H1 (cell line): ENCODE measurements around the gene ANKS1B. TPM values are rescaled to one million over a fixed set of nuclear protein-coding genes. Genes with fewer than 3 reads are reported as not detected.

ENCODE experiments used
- CTCF ChIA-PET: fragments of 300-600 bp; sonication (Branson Sonifier 250); formaldehyde crosslinking; loops from one replicate; lab custom pipeline; 2021; ENCODE audit not compliant: partially characterized antibody; lab: Charles Lee
- POLR2A ChIA-PET: fragments of 300-600 bp; sonication (Branson Sonifier 250); formaldehyde crosslinking; loops from one replicate; lab custom pipeline; 2021; ENCODE audit warnings: inconsistent platforms; ENCODE audit not compliant: partially characterized antibody; lab: Charles Lee
- DNase-seq, 2 experiments: peaks; one replicate each; pipeline versions ENCODE4 v3.0.0 to v3.0.0-alpha.2; 2010 to 2022; ENCODE audit warnings: low spot score in 2 of 2, low read depth in 1 of 2, mixed read lengths in 1 of 2
- FAIRE-seq: peaks from 2 replicates; lab custom pipeline; 2011; peaks lifted over from hg19 to GRCh38; lab: Jason Lieb, UNC
- H2AFZ ChIP-seq: 2 replicates; pipeline ENCODE4 v1.8.1; 2012; ENCODE audit warnings: low read length, inconsistent platforms
- H2AK5ac ChIP-seq: 2 replicates; pipeline ENCODE4 v1.6.1; 2013; ENCODE audit warnings: low read depth, low read length
- H2BK120ac ChIP-seq: replicated peaks from 2 replicates; pipeline ENCODE3; 2013; ENCODE audit warnings: low read depth, low read length, inconsistent platforms
- H2BK12ac ChIP-seq: 2 replicates; pipeline ENCODE4 v1.6.1; 2013; ENCODE audit warnings: low read depth, low read length
- H2BK15ac ChIP-seq: 2 replicates; pipeline ENCODE4 v1.6.1; 2013; ENCODE audit warnings: low read length
- H2BK20ac ChIP-seq: 2 replicates; pipeline ENCODE4 v1.6.1; 2013; ENCODE audit warnings: low read length
- H2BK5ac ChIP-seq: 2 replicates; pipeline ENCODE4 v1.6.1; 2013; ENCODE audit warnings: low read depth, low read length
- H3K14ac ChIP-seq: 2 replicates; pipeline ENCODE4 v1.6.1; 2013; ENCODE audit warnings: inconsistent platforms; ENCODE audit not compliant: insufficient read length
- H3K18ac ChIP-seq: 2 replicates; pipeline ENCODE4 v1.6.1; 2013; ENCODE audit warnings: low read length; ENCODE audit errors: extremely low read depth
- H3K23ac ChIP-seq: 2 replicates; pipeline ENCODE4 v1.6.1; 2013; ENCODE audit warnings: inconsistent platforms; ENCODE audit not compliant: insufficient read length
- H3K23me2 ChIP-seq: 2 replicates; pipeline ENCODE4 v1.6.1; 2013; ENCODE audit warnings: low read depth, low read length
- H3K27ac ChIP-seq: 2 replicates; pipeline ENCODE4 v1.6.1; 2011; ENCODE audit warnings: low read depth, low read length, inconsistent platforms
- H3K27me3 ChIP-seq, 4 experiments: replicated peaks in 1 of 4; 1 replicate in 1 of 4; 2 replicates in 3 of 4; pipeline versions ENCODE4 v1.6.1 to v1.8.1; 2011 to 2013; ENCODE audit warnings: low read length in 3 of 4, mild to moderate bottlenecking in 3 of 4, inconsistent platforms in 2 of 4, mixed read lengths in 2 of 4, moderate library complexity in 1 of 4; ENCODE audit not compliant: control insufficient read depth in 3 of 4, insufficient read depth in 3 of 4; ENCODE audit errors: extremely low read depth in 1 of 4
- H3K36me3 ChIP-seq, 4 experiments: 2 replicates each; pipeline versions ENCODE4 v1.6.1 to v1.8.1; 2011 to 2013; ENCODE audit warnings: mild to moderate bottlenecking in 4 of 4, low read length in 3 of 4, moderate library complexity in 2 of 4, control low read depth in 1 of 4, inconsistent platforms in 1 of 4; ENCODE audit not compliant: insufficient read depth in 4 of 4, control insufficient read depth in 2 of 4
- H3K4ac ChIP-seq: replicated peaks from 2 replicates; pipeline ENCODE3; 2013; ENCODE audit warnings: low read length, low read depth, mixed read lengths, inconsistent platforms; ENCODE audit not compliant: insufficient read length
- H3K4me1 ChIP-seq, 4 experiments: replicated peaks in 1 of 4; 1 replicate in 1 of 4; 2 replicates in 3 of 4; pipeline versions ENCODE4 v1.6.1 to v1.8.1; 2011 to 2013; ENCODE audit warnings: low read length in 3 of 4, inconsistent platforms in 2 of 4, mixed read lengths in 1 of 4; ENCODE audit not compliant: insufficient read depth in 4 of 4, control insufficient read depth in 3 of 4
- H3K4me2 ChIP-seq, 2 experiments: 2 replicates each; pipeline versions ENCODE4 v1.6.1 to v1.8.1; 2011 to 2013; ENCODE audit warnings: low read depth in 2 of 2, low read length in 2 of 2, control low read depth in 1 of 2, inconsistent platforms in 1 of 2, mild to moderate bottlenecking in 1 of 2; ENCODE audit not compliant: insufficient read depth in 1 of 2
- H3K4me3 ChIP-seq, 4 experiments: fragments of 200-600, 300-600 bp in 1 of 4; sonication (generic), shearing (Covaris generic), sonication (Bioruptor Twin) in 1 of 4; 2 replicates each; pipeline versions ENCODE4 v1.5.1 to v1.8.1; 2011 to 2016; ENCODE audit warnings: low read length in 4 of 4, low read depth in 3 of 4, control low read depth in 2 of 4, inconsistent platforms in 2 of 4, mild to moderate bottlenecking in 2 of 4, mixed read lengths in 1 of 4, moderate library complexity in 1 of 4; ENCODE audit not compliant: insufficient read depth in 2 of 4; ENCODE audit errors: extremely low read depth in 1 of 4
- H3K56ac ChIP-seq: replicated peaks from 2 replicates; pipeline ENCODE3; 2013; ENCODE audit warnings: low read depth, mild to moderate bottlenecking, mixed read lengths, low read length, inconsistent platforms; ENCODE audit not compliant: insufficient read length
- H3K79me1 ChIP-seq: 2 replicates; pipeline ENCODE4 v1.6.1; 2013; ENCODE audit warnings: low read depth, low read length, control low read depth
- H3K79me2 ChIP-seq, 2 experiments: 2 replicates each; pipeline versions ENCODE4 v1.6.1 to v1.8.1; 2012 to 2013; ENCODE audit warnings: low read length in 2 of 2, mild to moderate bottlenecking in 2 of 2, inconsistent platforms in 1 of 2; ENCODE audit not compliant: insufficient read depth in 2 of 2, control insufficient read depth in 1 of 2
- H3K9ac ChIP-seq, 4 experiments: replicated peaks in 1 of 4; 1 replicate in 1 of 4; 2 replicates in 3 of 4; pipeline versions ENCODE4 v1.6.1 to v1.8.1; 2011 to 2013; ENCODE audit warnings: low read depth in 3 of 4, low read length in 3 of 4, control low read depth in 2 of 4, mild to moderate bottlenecking in 2 of 4, moderate library complexity in 2 of 4, inconsistent platforms in 1 of 4; ENCODE audit errors: extremely low read depth in 1 of 4
- H3K9me3 ChIP-seq, 2 experiments: 2 replicates each; pipeline versions ENCODE4 v1.6.1 to v1.8.1; 2012 to 2013; ENCODE audit warnings: mild to moderate bottlenecking in 2 of 2, moderate library complexity in 2 of 2, control low read depth in 1 of 2, inconsistent platforms in 1 of 2, low read depth in 1 of 2, low read length in 1 of 2, mixed read lengths in 1 of 2; ENCODE audit not compliant: insufficient read depth in 2 of 2
- H4K20me1 ChIP-seq, 2 experiments: replicated peaks in 1 of 2; 2 replicates each; pipeline versions ENCODE3 to v1.8.1; 2011 to 2013; ENCODE audit warnings: inconsistent platforms in 2 of 2, low read length in 2 of 2, mild to moderate bottlenecking in 1 of 2; ENCODE audit not compliant: insufficient read depth in 2 of 2, control insufficient read depth in 1 of 2
- H4K5ac ChIP-seq: 2 replicates; pipeline ENCODE4 v1.6.1; 2013; ENCODE audit warnings: low read length, low read depth, mixed read lengths, inconsistent platforms; ENCODE audit not compliant: insufficient read length
- H4K8ac ChIP-seq: 2 replicates; pipeline ENCODE4 v1.8.0; 2013; ENCODE audit warnings: mild to moderate bottlenecking, moderate library complexity, low read length, inconsistent platforms; ENCODE audit not compliant: insufficient read depth; ENCODE audit errors: extremely low read depth
- H4K91ac ChIP-seq: replicated peaks from 2 replicates; pipeline ENCODE3; 2013; ENCODE audit warnings: low read length, mixed read lengths, inconsistent platforms; ENCODE audit not compliant: insufficient read length
- ASH2L ChIP-seq: fragments of 200-600, 300-600 bp; sonication (generic); IDR thresholded peaks from one replicate; pipeline ENCODE4 v1.7.1; 2017; ENCODE audit warnings: low read length
- NANOG ChIP-seq: IDR thresholded peaks from 2 replicates; pipeline ENCODE4 v1.6.1; 2011; ENCODE audit warnings: low read length, low read depth, mild to moderate bottlenecking, inconsistent platforms; ENCODE audit not compliant: insufficient read depth, poor library complexity, severe bottlenecking
- TAF7 ChIP-seq: optimal IDR thresholded peaks from 2 replicates; pipeline ENCODE3; 2011; ENCODE audit warnings: low read depth, mild to moderate bottlenecking, inconsistent platforms, low read length, moderate library complexity, borderline replicate concordance
- WGBS, 2 experiments: shearing (Covaris generic) in 1 of 2; methylation state at CpG; one replicate each; pipeline versions ENCODE4 v1.1.6 to v1.1.7; 2013 to 2015; ENCODE audit warnings: low lambda C conversion rate in 2 of 2, mixed read lengths in 2 of 2, inconsistent platforms in 1 of 2, low coverage in 1 of 2, missing lambda C conversion rate in 1 of 2; ENCODE audit not compliant: insufficient replicate concordance in 2 of 2, insufficient coverage in 1 of 2, insufficient read length in 1 of 2; ENCODE audit errors: extremely low coverage in 1 of 2, missing lambda C conversion rate in 1 of 2; 5-methylcytosine and 5-hydroxymethylcytosine counted together
- polyA plus RNA-seq, 7 experiments: library from polyadenylated mRNA; depleted of rRNA in 3 of 7; stranded (reverse) in 5 of 7; unstranded in 2 of 7; fragments of >200 nt in 5 of 7; fragments of 200-250 nt in 2 of 7; gene quantifications; 1 replicate in 5 of 7; 2 replicates in 1 of 7; 4 replicates in 1 of 7; pipeline versions ENCODE4 v1.2.1 to v1.2.3, GENCODE V29; 2011 to 2013; ENCODE audit warnings: missing spikeins in 2 of 7, mixed read lengths in 2 of 7
- total RNA-seq: library from RNA; stranded (reverse); fragmentation: NEBNext Ultra II Directional; extraction: Animal tissue kit (Norgen Biotek cat#: 25700); gene quantifications from 2 replicates; pipeline ENCODE4 v1.2.1, GENCODE V29; 2021

The ANKS1B gene
- total and polyA plus RNA-seq, 2 of the 8 experiments (the other 6 are each of a cell fraction or from before 2014, with no cell fraction given), result 2.7 to 6.1 TPM

- Histone ChIP-seq H2BK15ac (no peak overlapping the region), H3K4me1 (no peaks in the 10 kb centered on the region; a peak in 1 of 7 replicates), H3K4me2 (no peak overlapping the region), H3K4me3 (no peak overlapping the region), H3K27ac (no peak overlapping the region), H3K23me2 (no peaks in the 10 kb centered on the region), H4K20me1 (no peaks in the 10 kb centered on the region), H3K18ac (no peak overlapping the region), H3K79me1 (no peaks in the 10 kb centered on the region), H3K36me3 (no peaks in the 10 kb centered on the region), H4K5ac (no peak overlapping the region), H3K4ac (no peak overlapping the region), H2BK5ac (no peak overlapping the region), H2BK20ac (no peak overlapping the region), H4K91ac (no peak overlapping the region), H2BK120ac (no peak overlapping the region), H3K9ac (no peak overlapping the region), H3K79me2 (no peaks in the 10 kb centered on the region), H3K14ac (no peak overlapping the region), H3K9me3 (no peaks in the 10 kb centered on the region), H2AFZ (no peak overlapping the region; the same call in 1 of the 2 replicates), H2BK12ac (no peak overlapping the region; the same call in 1 of the 2 replicates), H4K8ac (no peak overlapping the region), H3K56ac (no peak overlapping the region), H2AK5ac (no peak overlapping the region), H3K27me3 (no peaks in the 10 kb centered on the region), H3K23ac (no peak overlapping the region)
- FAIRE-seq (no peak), DNase-seq (no peak)
- 95% methylated on average over 2 of the region's 2 CpGs; no CpG with 5 or more reads in 1 of the 2 experiments for WGBS, 2 experiments
- ChIA-PET POLR2A (no interaction called here), CTCF (interaction anchor here (0.5 to 2.4 kb wide), 6 partner anchors 9 to 126 kb away, joined by 3 to 11 read pairs (median 3); no protein-coding TSS in a partner anchor)
- no peak for TF ChIP-seq TAF7
- no peak for TF ChIP-seq ASH2L
- no peak for TF ChIP-seq NANOG
Observed at GRCh38 chr12:99170037-99170436, 814.7 kb downstream of the ANKS1B start.
